ENCODE data around the gene BCL10. TPM values are rescaled to one million over a fixed set of nuclear protein-coding genes. Genes with fewer than 3 reads are reported as not detected.
A peak's percentile ranks its signal among the peaks of the same experiment; 100 is the strongest.

The BCL10 gene
- total RNA-seq, 1 donor from 2014 or later, result 12.3 TPM

- intact Hi-C loops (cut with DNase I), result no loop called here
- Histone ChIP-seq H3K36me3 (no peaks in the 10 kb centered on the region), H3K4me1 (peaks cover 18% of the 10 kb centered on the region), H3K27me3 (no peaks in the 10 kb centered on the region), H3K4me3 (no peak overlapping the region), H3K27ac (no peak overlapping the region), H3K9me3 (no peaks in the 10 kb centered on the region)
- no peak for DNase-seq (ENCODE audit: extremely low spot score in 2 of 2)
- TF ChIP-seq POLR2AphosphoS5 (IDR thresholded peaks at IDR 0.05; ENCODE audit: insufficient read depth in 1 of 2, low read depth in 1 of 2), result no peak
- TF ChIP-seq, protein P1, sequence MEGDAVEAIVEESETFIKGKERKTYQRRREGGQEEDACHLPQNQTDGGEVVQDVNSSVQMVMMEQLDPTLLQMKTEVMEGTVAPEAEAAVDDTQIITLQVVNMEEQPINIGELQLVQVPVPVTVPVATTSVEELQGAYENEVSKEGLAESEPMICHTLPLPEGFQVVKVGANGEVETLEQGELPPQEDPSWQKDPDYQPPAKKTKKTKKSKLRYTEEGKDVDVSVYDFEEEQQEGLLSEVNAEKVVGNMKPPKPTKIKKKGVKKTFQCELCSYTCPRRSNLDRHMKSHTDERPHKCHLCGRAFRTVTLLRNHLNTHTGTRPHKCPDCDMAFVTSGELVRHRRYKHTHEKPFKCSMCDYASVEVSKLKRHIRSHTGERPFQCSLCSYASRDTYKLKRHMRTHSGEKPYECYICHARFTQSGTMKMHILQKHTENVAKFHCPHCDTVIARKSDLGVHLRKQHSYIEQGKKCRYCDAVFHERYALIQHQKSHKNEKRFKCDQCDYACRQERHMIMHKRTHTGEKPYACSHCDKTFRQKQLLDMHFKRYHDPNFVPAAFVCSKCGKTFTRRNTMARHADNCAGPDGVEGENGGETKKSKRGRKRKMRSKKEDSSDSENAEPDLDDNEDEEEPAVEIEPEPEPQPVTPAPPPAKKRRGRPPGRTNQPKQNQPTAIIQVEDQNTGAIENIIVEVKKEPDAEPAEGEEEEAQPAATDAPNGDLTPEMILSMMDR (IDR thresholded peaks at IDR 0.05), result no peak
- no peak for TF ChIP-seq POLR2A (IDR thresholded peaks at IDR 0.05)
These were observed 7.8 kb upstream of the BCL10 start for GRCh38 chr1:85284202-85284601.

GRCh38 chr1:85283475-85284199 is 7.2 kb upstream of the BCL10 start:
- no peak for TF ChIP-seq POLR2A (IDR thresholded peaks at IDR 0.05)
- TF ChIP-seq, protein P1 (IDR thresholded peaks at IDR 0.05), result no peak
- TF ChIP-seq POLR2AphosphoS5 (IDR thresholded peaks at IDR 0.05; ENCODE audit: insufficient read depth in 1 of 2, low read depth in 1 of 2), result no peak
- H3K36me3 ChIP-seq, result no peaks in the 10 kb centered on the region
- H3K4me1 ChIP-seq, result peaks cover 22% of the 10 kb centered on the region
- intact Hi-C loops (cut with DNase I), result no loop called here
- no peaks in the 10 kb centered on the region for H3K9me3 ChIP-seq
- H3K4me3 ChIP-seq, result no peak overlapping the region
- no peaks in the 10 kb centered on the region for H3K27me3 ChIP-seq
- DNase-seq (ENCODE audit: extremely low spot score in 2 of 2), result no peak
- H3K27ac ChIP-seq, result no peak overlapping the region

DNA sequence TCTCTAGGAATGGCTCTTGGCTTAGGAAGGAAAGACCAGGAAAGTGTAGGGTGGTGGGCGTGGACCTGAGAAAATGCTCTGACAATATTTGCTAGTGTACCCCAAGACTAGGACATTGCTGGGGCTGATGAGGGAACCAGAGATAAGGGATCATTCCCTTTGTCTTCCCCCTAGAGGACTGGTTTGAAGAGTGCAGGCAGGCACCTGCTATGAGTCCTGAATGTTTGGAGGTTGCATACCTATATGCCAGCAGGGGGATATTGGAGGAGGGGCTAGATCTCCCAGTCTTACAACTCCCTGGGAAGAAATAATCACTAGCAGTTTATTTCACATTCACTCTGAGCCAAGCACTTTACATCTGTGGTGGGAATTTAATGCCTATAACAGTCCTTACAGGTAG is 6.0 kb upstream of the BCL10 start:
- TF ChIP-seq, protein P1 (IDR thresholded peaks at IDR 0.05), result no peak
- TF ChIP-seq POLR2AphosphoS5 (IDR thresholded peaks at IDR 0.05; ENCODE audit: insufficient read depth in 1 of 2, low read depth in 1 of 2), result no peak
- no peak for TF ChIP-seq POLR2A (IDR thresholded peaks at IDR 0.05)
- H3K9me3 ChIP-seq, result no peaks in the 10 kb centered on the region
- DNase-seq (ENCODE audit: extremely low spot score in 2 of 2), result no peak
- H3K27me3 ChIP-seq, result no peaks in the 10 kb centered on the region
- no peaks in the 10 kb centered on the region for H3K36me3 ChIP-seq
- intact Hi-C loops (cut with DNase I), result no loop called here
- no peak overlapping the region for H3K27ac ChIP-seq
- peaks cover 35% of the 10 kb centered on the region for H3K4me1 ChIP-seq
- no peak overlapping the region for H3K4me3 ChIP-seq

DNA sequence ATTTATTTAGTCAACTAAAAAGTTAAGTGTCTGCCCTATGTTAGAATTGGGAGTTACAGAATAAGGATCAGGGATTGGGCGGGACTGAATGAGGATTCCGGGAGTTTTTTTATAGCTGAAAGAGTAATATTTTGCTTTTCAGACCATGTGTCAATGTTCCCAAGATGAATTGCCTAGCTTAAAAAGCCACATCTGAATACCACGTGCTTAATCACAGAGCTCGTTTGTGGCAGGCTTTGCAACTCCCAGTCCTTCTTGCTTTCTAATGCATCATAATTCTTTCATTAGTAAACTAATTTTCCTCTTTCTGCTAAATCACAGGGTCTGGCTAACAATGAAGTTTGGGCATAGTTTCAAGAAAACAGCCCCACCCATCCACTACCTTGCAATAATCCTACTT is 4.2 kb upstream of the BCL10 start:
- TF ChIP-seq POLR2AphosphoS5 (IDR thresholded peaks at IDR 0.05; ENCODE audit: insufficient read depth in 1 of 2, low read depth in 1 of 2), result no peak
- TF ChIP-seq POLR2A (IDR thresholded peaks at IDR 0.05), result no peak
- TF ChIP-seq, protein P1 (IDR thresholded peaks at IDR 0.05), result no peak
- no peaks in the 10 kb centered on the region for H3K27me3 ChIP-seq
- peak overlapping the region; percentile 94 for H3K27ac ChIP-seq
- no peaks in the 10 kb centered on the region for H3K36me3 ChIP-seq
- no peaks in the 10 kb centered on the region for H3K9me3 ChIP-seq
- H3K4me1 ChIP-seq, result peaks cover 41% of the 10 kb centered on the region
- intact Hi-C loops (cut with DNase I), result no loop called here
- no peak for DNase-seq (ENCODE audit: extremely low spot score in 2 of 2)
- no peak overlapping the region for H3K4me3 ChIP-seq

DNA sequence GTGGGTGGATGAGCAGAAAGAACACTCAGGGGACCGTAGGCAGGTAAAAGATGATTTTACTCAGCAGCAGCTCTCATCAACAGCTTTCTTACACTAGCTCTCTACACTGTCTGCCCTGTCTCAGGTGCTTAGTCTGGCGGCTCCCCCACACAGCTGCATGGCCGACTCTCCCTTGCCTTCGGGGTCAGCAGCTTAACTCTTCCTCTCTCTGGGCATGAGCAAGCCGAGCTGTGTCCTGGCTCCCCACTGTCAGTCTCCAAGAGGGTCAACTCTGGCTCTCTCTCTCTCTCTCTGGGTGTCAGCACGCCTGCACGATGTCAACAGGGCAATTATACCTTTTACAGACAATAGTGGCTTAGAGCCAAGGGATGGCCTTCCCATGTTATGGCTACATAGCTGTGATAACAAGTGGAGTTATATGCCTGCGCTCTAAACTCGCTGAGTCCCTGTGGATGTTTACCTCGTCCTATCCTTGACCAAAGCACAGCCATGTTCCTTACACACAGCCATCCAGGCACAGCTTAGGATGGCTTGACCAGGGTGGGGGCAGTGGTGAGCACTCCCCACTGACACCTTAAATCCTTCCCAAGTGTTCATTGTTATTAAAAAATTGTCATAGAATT is 3.1 kb upstream of the BCL10 start:
- no peak for DNase-seq (ENCODE audit: extremely low spot score in 2 of 2)
- H3K27me3 ChIP-seq, result no peaks in the 10 kb centered on the region
- intact Hi-C loops (cut with DNase I), result no loop called here
- TF ChIP-seq, protein P1 (IDR thresholded peaks at IDR 0.05), result no peak
- no peak for TF ChIP-seq POLR2A (IDR thresholded peaks at IDR 0.05)
- no peak for TF ChIP-seq POLR2AphosphoS5 (IDR thresholded peaks at IDR 0.05; ENCODE audit: insufficient read depth in 1 of 2, low read depth in 1 of 2)
- no peaks in the 10 kb centered on the region for H3K9me3 ChIP-seq
- peaks cover 51% of the 10 kb centered on the region for H3K4me1 ChIP-seq
- no peaks in the 10 kb centered on the region for H3K36me3 ChIP-seq
- peak overlapping the region; percentile 94 for H3K27ac ChIP-seq
- no peak overlapping the region for H3K4me3 ChIP-seq
